NCI-H446 treated with DMSO at 0.1 percent for 48 hours (cell line): Measurements from ENCODE around the gene SLC47A2.
A peak's percentile ranks its signal among the peaks of the same experiment; 100 is the strongest.
"Not testable (repeated sequence)": the region's sequence is repeated elsewhere in the genome, so short reads cannot be mapped to it uniquely, and the experiment has no call there.

Experiments
- DNase-seq: peaks from one replicate; lab custom pipeline; 2025; lab: John Stamatoyannopoulos, UW

Gene SLC47A2, protein sequence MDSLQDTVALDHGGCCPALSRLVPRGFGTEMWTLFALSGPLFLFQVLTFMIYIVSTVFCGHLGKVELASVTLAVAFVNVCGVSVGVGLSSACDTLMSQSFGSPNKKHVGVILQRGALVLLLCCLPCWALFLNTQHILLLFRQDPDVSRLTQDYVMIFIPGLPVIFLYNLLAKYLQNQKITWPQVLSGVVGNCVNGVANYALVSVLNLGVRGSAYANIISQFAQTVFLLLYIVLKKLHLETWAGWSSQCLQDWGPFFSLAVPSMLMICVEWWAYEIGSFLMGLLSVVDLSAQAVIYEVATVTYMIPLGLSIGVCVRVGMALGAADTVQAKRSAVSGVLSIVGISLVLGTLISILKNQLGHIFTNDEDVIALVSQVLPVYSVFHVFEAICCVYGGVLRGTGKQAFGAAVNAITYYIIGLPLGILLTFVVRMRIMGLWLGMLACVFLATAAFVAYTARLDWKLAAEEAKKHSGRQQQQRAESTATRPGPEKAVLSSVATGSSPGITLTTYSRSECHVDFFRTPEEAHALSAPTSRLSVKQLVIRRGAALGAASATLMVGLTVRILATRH

DNA sequence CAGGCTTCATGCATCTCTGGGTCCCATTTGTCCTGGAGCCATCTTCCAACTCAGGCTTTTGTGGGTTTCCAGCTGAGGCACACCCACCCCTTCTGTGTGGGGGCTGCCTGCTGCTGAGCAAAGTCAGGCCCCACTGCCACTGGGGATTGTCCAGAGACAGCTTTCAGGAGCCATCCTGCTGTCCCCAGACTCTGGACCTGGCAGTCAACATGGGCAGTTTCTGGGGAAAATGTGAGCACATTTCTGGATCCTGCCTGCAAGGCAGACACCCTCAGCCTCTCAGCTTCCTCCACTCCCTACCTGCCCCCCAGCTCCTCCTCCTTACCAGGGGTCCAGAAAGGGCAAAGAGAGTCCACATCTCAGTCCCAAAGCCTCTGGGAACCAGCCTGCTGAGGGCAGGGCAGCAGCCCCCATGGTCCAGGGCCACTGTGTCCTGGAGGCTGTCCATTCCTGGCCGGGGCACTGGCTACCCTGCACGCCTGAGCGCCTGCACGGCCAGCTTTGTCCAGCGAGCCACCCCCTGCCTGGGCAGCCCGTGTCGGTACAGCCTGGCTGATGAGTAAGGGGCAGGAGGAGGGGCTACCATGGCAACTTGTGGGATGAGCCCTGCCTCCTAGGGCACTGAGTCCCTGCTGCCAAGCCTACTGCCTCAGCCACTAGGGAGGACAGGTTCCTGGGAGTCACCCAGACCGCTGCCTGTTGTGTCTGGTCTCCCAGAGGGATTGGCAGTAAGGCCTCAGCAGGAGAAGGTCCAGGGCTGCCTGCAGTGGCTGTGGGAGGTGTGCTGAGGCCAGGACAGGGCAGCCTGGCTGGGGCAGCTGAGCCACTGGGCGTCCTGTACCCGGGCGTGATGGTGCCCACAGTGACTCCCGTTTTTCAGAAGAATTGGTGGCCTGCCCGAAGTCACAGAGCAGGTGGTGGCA, at the start of gene SLC47A2:
TSS of gene SLC47A2 (minus strand) at position 477 of the 923 bp plus-strand sequence. CDS start at position 448, 29 bp downstream.
- no peak for DNase-seq

DNA sequence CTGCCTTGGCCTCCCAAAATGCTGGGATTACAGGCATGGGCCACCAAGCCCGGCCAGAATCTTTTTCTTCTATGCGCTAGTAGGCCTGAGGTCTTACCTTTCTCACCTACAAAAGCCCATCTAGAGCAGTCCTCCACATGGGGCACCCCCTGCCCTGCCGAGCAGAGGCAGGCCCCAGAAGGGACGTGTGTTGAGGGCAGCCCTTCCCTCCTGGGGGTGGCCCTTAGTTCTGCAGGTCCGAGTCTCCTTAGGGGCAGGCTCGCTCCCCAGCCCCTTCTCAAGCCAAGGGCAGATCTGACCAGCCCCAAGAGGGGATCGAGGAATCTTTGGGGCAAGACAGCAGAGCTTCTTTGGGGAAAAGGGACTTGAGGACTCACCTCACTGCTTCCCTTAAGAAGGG, 49.6 kb upstream of the SLC47A2 start:
- DNase-seq = no peak

- not testable (repeated sequence) for DNase-seq
These were observed 47.6 kb upstream of the SLC47A2 start for GRCh38 chr17:19763991-19764390.

- DNase-seq = no peak
These were observed 47.0 kb upstream of the SLC47A2 start for GRCh38 chr17:19763416-19763815.

DNA sequence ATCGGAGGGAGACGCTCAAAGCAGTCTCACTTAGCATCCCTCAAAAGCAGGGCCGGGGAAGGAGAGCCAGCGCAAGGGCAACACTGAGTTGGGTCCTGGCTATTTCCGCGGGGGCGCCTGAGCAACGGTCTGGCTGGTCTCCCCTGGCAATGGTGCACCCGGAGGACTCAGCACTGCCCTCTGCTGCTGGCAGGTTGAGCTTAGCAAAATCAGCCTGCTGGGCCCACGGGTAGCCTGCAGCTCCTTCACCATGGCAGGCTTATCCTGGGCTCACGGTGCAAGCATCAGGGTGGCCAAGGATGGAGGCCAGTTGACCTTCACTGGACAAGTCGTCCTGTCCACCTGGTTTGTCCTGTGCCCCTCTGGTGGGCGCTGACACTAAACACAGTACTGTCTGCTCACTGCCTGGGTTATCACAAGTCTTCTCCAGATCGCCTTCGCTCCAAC, 46.2 kb upstream of the SLC47A2 start:
- DNase-seq = peak; percentile 2

- DNase-seq = no peak
These were observed 44.4 kb upstream of the SLC47A2 start for GRCh38 chr17:19760746-19761145.

DNA sequence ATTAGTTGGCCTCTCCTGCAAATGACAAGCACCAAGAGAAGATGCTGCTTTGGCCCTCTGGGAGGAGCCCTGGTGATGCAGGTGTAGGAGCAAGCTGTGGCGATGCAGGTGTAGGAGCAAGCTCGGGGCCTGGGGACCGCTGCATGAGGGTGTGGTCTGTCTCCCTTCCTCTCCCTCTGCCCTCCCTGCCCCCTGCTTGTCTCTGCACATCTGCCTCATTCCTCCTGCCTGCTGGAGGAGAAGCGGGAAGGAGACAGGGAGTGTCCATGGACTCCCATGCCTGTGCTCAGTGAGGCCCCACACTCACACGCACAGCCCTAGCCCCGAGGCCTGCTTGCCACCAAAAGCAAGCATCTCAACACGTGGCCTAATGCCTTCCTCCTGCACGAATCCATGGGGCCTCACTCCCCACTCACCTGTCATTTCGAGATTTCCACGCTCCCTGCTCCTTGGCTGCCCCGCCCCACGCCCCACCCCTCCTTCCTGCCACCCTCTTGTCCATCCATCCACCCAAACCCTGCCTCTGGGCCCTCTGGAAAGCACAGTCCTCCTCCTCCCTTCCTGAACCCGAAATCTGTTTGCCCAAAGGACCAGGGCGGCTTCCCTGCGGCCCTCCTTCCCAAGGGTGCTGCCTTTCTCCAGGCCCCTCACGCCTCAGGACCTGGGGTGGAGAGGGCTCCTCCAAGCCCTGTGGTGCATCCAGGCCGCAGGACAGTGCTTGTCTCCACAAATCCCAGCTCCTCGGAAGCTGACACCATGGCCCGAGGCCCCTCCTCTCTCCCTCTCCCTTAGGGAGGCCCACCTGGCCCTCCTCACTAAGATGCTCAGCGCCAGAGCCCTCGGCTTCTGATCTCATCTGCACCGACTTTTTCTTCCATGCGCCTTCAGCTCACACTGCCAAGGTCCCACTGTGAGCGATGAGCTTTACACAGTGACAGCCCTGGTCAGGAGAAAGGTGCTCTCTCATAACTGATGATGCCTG, 43.5 kb upstream of the SLC47A2 start:
- no peak for DNase-seq

DNA sequence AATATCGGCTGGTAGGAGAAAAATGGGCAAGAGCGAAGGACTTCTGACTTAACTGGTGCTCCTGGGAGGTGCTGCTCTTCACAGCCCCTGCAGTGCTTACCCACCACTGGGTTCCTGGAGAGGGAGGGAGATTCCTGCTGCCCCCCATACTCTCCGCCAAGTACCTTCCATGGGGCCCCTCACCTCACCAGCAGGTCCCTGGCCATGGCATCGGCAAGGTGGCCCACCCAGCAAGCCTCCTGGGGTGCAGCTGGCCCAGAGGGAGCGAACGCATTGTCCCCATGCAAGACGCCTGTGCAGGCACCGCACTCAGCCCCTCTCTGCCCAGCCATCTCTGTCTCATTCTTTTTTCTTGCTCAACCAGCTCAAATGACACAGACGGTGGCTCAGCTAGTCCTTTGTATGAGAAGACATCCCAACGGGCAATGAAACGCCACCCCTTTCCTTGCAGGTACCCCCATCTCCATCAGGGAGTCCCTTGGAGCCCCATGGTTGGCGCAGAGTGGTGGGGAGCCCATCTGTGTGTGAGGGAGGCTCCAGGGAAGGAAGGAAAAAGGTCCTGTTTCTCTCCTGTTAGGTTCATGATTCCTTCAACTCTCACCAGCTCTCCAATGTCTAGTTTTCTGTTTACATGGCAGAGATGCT, 41.3 kb upstream of the SLC47A2 start:
- DNase-seq = no peak

- no peak for DNase-seq
These were observed 40.2 kb upstream of the SLC47A2 start for GRCh38 chr17:19756546-19756945.

GRCh38 chr17:19755821-19756510, 39.6 kb upstream of the SLC47A2 start:
- DNase-seq = no peak

- no peak for DNase-seq
These were observed 39.0 kb upstream of the SLC47A2 start for GRCh38 chr17:19755392-19755791.

- peak; percentile 10 for DNase-seq
These were observed 37.5 kb upstream of the SLC47A2 start for GRCh38 chr17:19753661-19754463.

DNA sequence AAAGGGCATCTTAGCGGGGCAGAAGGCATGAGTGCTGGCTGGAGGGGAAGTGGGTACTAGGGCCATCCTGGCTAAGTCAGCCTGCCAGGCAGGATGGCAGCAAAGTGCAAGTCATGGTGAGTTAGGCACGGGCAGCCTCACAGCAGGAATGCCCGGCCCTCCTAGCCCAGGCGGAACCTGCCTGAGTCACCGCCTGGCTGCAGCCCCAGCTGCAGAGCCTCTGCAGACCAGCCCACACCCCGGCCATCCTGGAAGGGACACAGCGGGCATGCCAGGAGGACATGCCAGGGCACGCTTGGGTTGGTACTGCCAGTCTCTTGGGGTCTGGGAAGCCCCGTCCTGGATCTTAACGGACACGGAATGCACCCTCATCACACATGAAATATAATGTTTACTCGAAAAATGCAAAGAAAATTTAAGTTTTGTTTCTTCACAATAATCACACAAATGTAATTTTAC, 36.7 kb upstream of the SLC47A2 start:
- peak; percentile 62 for DNase-seq

DNA sequence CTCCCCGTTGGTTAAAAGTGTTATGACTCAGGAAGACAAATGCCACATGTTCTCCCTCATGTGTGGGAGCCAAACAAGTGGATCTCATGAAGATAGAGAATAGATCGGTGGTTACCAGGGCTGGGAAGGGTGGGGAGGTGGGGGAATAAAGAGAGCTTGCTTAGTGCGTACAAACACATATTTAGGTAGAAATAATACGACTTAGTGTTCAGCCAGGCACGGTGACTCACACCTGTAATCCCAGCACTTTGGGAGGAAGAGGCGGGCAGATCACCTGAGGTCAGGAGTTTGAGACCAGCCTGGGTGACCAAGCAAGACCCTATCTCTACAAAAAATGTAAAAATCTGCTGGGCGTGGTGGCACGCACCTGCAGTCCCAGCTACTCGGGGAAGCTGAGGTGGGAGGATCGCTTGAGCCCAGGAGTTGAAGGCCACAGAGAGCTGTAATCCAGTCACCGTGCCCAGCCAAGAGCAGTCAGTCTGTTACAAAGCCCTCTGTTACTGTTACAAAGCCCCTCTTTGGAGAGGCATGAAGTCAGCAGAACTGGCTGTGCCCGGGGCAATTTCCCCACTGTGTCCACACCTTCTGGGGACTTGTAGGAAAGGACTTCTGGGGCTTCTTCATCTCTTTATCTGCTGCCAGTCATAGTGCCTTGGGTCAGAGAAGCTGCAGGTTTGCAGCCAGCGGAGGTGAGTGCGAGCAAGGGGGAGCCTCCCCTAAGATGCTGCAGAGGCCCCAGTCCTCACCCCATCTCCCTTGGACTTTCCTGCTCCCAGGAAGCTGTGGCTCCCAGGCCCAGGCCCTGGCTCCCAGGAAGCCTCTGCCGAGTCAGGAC, 36.0 kb upstream of the SLC47A2 start:
- DNase-seq = no peak

DNA sequence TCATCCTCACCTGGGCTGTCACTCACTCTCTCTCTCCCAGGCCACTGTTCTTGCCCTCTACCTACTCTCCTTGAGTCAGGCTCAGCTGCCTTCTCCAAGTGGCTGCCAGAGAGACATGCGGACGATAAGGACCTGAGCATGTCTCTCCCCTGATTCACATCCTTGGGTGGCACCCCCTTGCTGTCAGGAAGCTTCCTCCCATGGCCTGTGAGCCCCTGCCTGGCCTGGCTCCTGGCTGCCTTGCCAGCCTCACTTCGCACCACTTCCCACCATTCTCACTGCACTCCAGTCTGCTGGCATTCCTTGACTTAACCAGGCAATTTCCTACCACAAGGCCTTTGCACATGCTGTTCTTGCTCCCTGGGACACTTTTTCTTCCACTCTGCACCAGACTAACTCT, 34.5 kb upstream of the SLC47A2 start:
- no peak for DNase-seq

- DNase-seq = no peak
These were observed 33.7 kb upstream of the SLC47A2 start for GRCh38 chr17:19750020-19750572.

GRCh38 chr17:19748807-19749193, 32.4 kb upstream of the SLC47A2 start:
- no peak for DNase-seq
